Gastrocnemius medialis (tissue), 4 donors: ENCODE results near the gene PGP. TPM values are rescaled to one million over a fixed set of nuclear protein-coding genes. Genes with fewer than 3 reads are reported as not detected.

Experiments
- ATAC-seq, 2 donors: fragments of 150-250 bp; one replicate each; pipeline ENCODE4 v1.9.1; 2016
- DNase-seq, 2 donors: peaks; one replicate each; pipeline ENCODE4 v3.0.0-alpha.2; 2019
- H3K27ac ChIP-seq, 4 donors: fragments of 200-600 bp; sonication (generic); 1 replicate in 1 of 4; 2 replicates in 3 of 4; pipeline ENCODE4 v1.5.1; 2016 to 2018; ENCODE audit warnings: mild to moderate bottlenecking in 2 of 4, moderate library complexity in 1 of 4
- H3K27me3 ChIP-seq, 3 donors: fragments of 200-600 bp; sonication (generic) in 2 of 3; 1 replicate in 1 of 3; 2 replicates in 2 of 3; pipeline versions ENCODE4 v1.5.1 to v1.6.0; 2016 to 2019; ENCODE audit warnings: mild to moderate bottlenecking in 1 of 3, moderate library complexity in 1 of 3
- H3K36me3 ChIP-seq, 2 donors: fragments of 200-600 bp; sonication (generic) in 1 of 2; one replicate each; pipeline ENCODE4 v1.5.1; 2017 to 2018
- H3K4me1 ChIP-seq, 2 donors: fragments of 200-600 bp; sonication (generic) in 1 of 2; one replicate each; pipeline ENCODE4 v1.5.1; 2016 to 2017; ENCODE audit warnings: mild to moderate bottlenecking in 2 of 2
- H3K4me3 ChIP-seq, 4 donors: fragments of 200-600 bp; sonication (generic) in 3 of 4; 1 replicate in 1 of 4; 2 replicates in 3 of 4; pipeline ENCODE4 v1.5.1; 2016 to 2019; ENCODE audit warnings: mild to moderate bottlenecking in 2 of 4
- H3K9me3 ChIP-seq, 3 donors: fragments of 200-600 bp; sonication (generic) in 2 of 3; 1 replicate in 1 of 3; 2 replicates in 2 of 3; pipeline ENCODE4 v1.5.1; 2016 to 2019
- POLR2A ChIP-seq, 2 donors: fragments of 450-650 bp; IDR thresholded peaks; one replicate each; pipeline ENCODE4 v1.6.1; 2017; ENCODE audit warnings: antibody characterized with exemption in 2 of 2, mild to moderate bottlenecking in 2 of 2, moderate library complexity in 2 of 2
- in situ Hi-C, 4 donors: fragments of 200-750 bp; cut with MboI; loops; one replicate each; pipeline versions ENCODE4 v1.15.0 to v1.8.0; 2017; ENCODE audit warnings: low sequenced_read_pairs in 4 of 4
- intact Hi-C: fragments of 100-400 bp; cut with DNase I; formaldehyde crosslinking; loops from one replicate; pipeline ENCODE4 v1.15.1; 2023; ENCODE audit warnings: low total_unique reads
- total RNA-seq, 4 donors: library from RNA; depleted of rRNA; stranded (reverse); fragments of >200 nt; gene quantifications; one replicate each; pipeline versions ENCODE4 v1.1.0 to v1.2.3, GENCODE V29; 2016
- TF ChIP-seq, protein P1 (sequence below), 5 experiments: fragments of 450-650 bp in 3 of 5; fragments of 200-600 bp in 2 of 5; sonication (generic) in 2 of 5; IDR thresholded peaks in 4 of 5; conservative IDR thresholded peaks in 1 of 5; 1 replicate in 4 of 5; 2 replicates in 1 of 5; pipeline ENCODE4 v1.5.1; 2016 to 2019; ENCODE audit warnings: antibody characterized with exemption in 5 of 5, mild to moderate bottlenecking in 3 of 5, moderate library complexity in 3 of 5

The PGP gene
- total RNA-seq, 4 donors from 2014 or later, result 19.6 to 43.1 (median 25.6) TPM

DNA sequence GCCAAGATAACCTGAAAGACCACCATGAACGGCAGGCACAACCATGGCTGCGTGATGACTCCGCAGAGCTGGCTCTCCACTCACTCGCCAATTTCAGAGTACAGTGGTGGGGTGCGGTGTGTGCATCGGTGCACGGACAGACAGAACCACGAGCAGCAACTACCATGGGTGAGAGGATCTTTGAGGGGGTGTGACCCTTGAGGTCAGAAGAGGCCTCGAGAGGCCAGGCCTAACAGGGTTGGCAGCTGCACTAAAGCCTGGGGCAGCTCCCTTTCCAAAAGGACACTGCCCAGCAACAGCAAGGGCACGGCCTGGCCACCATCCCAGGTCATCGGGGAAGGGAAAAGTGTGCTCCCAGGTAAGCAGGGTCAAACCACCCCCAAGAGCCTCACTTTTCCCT lies 38.7 kb upstream of the PGP start:
- Histone ChIP-seq H3K4me3 (no peak overlapping the region), H3K27me3 (no peaks in the 10 kb centered on the region), H3K27ac (no peak overlapping the region), H3K4me1 (peaks cover 20 to 22% of the 10 kb centered on the region in 2 donors), H3K36me3 (peaks cover 0 to 57% of the 10 kb centered on the region in 2 donors), H3K9me3 (no peaks in the 10 kb centered on the region)
- intact Hi-C loops, result no loop called here
- DNase-seq, result no peak
- no peak for ATAC-seq
- in situ Hi-C loops, result no loop called here
- TF ChIP-seq POLR2A (IDR thresholded peaks at IDR 0.05), result no peak
- TF ChIP-seq, protein P1, sequence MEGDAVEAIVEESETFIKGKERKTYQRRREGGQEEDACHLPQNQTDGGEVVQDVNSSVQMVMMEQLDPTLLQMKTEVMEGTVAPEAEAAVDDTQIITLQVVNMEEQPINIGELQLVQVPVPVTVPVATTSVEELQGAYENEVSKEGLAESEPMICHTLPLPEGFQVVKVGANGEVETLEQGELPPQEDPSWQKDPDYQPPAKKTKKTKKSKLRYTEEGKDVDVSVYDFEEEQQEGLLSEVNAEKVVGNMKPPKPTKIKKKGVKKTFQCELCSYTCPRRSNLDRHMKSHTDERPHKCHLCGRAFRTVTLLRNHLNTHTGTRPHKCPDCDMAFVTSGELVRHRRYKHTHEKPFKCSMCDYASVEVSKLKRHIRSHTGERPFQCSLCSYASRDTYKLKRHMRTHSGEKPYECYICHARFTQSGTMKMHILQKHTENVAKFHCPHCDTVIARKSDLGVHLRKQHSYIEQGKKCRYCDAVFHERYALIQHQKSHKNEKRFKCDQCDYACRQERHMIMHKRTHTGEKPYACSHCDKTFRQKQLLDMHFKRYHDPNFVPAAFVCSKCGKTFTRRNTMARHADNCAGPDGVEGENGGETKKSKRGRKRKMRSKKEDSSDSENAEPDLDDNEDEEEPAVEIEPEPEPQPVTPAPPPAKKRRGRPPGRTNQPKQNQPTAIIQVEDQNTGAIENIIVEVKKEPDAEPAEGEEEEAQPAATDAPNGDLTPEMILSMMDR (IDR thresholded peaks at IDR 0.05 in 4 of 5, conservative IDR thresholded peaks at IDR 0.05 in 1 of 5), result no peak

DNA sequence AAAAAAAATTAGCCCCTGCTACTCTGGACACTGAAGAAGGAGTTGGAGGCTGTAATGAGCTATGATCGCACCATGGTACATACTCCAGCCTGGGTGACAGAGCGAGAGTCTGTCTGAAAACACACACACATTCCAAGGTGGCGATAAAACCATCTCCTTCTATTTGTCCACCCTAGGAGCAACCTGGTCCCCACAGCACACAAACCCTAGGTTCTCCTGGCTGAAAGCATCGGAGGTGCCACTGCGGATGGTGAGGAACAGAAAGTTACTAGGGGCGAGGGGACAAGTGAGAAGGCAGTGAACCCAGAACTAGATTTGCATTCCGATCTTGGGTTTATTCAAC lies 38.1 kb upstream of the PGP start:
- H3K27ac ChIP-seq, result peak overlapping the region in 1 of 4 donors; percentile 97
- peaks cover 0 to 52% of the 10 kb centered on the region in 2 donors for H3K36me3 ChIP-seq
- in situ Hi-C loops (no loop called here), intact Hi-C loops (no loop called here)
- no peak overlapping the region for H3K4me3 ChIP-seq
- ATAC-seq, result no peak
- TF ChIP-seq, protein P1 (IDR thresholded peaks at IDR 0.05 in 4 of 5, conservative IDR thresholded peaks at IDR 0.05 in 1 of 5), result no peak
- TF ChIP-seq POLR2A (IDR thresholded peaks at IDR 0.05), result no peak
- H3K9me3 ChIP-seq, result no peaks in the 10 kb centered on the region
- no peaks in the 10 kb centered on the region for H3K27me3 ChIP-seq
- peaks cover 20 to 22% of the 10 kb centered on the region in 2 donors for H3K4me1 ChIP-seq
- no peak for DNase-seq

DNA sequence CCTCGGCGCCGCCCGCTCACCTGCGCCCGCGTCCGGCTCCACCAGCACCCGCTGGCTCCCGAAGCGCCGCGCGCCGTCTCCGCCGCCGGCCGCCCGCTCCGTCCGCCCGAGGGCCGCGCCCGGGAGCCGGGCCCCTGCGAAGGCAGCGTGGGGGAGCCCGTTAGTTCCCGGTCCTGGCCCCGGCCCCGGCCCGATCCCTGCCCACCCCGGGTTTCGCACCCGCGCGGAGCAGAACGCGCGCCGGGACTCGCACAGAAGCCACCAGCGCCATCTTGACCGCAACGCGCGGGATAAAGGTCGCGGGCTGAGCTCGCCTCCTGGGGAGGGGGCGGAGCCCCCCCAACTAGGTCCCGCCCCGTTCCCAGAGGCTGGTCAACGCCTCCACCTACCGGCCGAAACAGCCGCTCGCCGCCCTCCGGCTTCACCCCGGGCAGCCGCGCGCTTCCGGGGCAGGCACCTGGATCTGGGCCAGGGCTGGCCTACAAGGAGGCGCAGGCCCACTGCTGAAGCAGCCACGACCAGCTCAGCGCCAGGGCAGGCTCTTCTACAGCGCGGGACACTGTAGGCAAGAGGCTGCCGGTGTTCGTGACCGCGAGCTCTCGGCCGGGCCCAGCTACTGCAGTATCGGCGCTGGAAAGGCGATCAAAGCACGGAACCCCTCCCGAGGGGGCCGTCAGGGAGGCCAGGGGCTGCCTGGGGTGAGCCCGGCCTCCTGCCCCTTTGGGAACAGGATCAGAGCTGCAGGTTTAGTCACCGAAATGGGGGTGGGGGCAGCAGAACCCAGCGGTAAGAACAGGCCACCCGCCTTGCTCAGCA lies 36.9 kb upstream of the PGP start, which contains the start of gene ECI1:
Gene ECI1 (minus strand): TSS at position 292 of the 816 bp plus-strand sequence. CDS start 21 bp downstream, at position 271.
- peaks cover 0 to 42% of the 10 kb centered on the region in 2 donors for H3K36me3 ChIP-seq

DNA sequence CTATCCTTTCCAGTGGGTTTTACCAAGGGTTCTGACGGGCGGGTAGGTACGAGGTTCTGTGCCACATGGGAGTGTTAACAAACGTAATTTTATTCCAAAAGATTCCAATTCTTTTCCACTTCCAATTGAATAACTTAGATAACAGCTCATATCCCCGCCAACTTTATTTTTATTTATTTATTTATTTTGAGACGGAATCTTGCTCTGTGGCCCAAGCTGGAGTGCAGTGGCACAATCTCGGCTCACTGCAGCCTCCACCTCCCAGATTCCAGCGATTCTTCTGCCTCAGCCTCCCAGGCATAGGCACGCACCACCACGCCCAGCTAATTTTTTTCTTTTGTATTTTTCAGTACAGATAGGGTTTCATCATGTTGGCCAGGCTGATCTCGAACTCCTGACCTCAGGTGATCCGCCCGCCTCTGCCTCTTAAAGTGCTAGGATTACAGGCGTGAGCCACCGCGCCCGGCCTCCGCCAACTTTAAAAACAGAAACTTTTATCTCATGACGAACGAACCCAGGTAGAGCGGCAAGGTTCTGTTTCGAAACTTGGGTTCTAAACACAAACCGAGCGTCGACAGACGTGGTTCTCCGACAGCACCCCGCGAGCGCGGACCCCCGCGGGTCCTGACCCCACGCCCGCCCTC lies 36.1 kb upstream of the PGP start:
- TF ChIP-seq POLR2A (IDR thresholded peaks at IDR 0.05), result no peak
- TF ChIP-seq, protein P1 (IDR thresholded peaks at IDR 0.05 in 4 of 5, conservative IDR thresholded peaks at IDR 0.05 in 1 of 5), result no peak
- Histone ChIP-seq H3K4me3 (peak overlapping the region; percentile 68 to 89 (median 70)), H3K27me3 (no peaks in the 10 kb centered on the region), H3K9me3 (no peaks in the 10 kb centered on the region), H3K4me1 (peaks cover 20 to 22% of the 10 kb centered on the region in 2 donors), H3K27ac (peak overlapping the region; percentile 86 to 97 (median 92)), H3K36me3 (peaks cover 0 to 42% of the 10 kb centered on the region in 2 donors)
- intact Hi-C loops, result loop anchor here (1.0 to 2.0 kb wide), 6 partner anchors 18 to 228 kb away; partner anchors contain the start of genes ABCA3, RNPS1 and TRAF7
- peak in 1 of 2 donors; percentile 66 for DNase-seq
- in situ Hi-C loops, result no loop called here
- ATAC-seq, result peak; percentile 38 to 46

More for the DNA sequence above, 36.9 kb upstream of the PGP start, which contains the start of gene ECI1:
- no peaks in the 10 kb centered on the region for H3K9me3 ChIP-seq
- in situ Hi-C loops, result no loop called here
- ATAC-seq, result peak; percentile 92 to 96
- peak within 1 kb of the TSS; percentile 68 to 89 (median 70) for H3K4me3 ChIP-seq
- H3K27me3 ChIP-seq, result no peaks in the 10 kb centered on the region
- peak within 1 kb of the TSS; percentile 86 to 97 (median 92) for H3K27ac ChIP-seq
- peaks cover 20 to 22% of the 10 kb centered on the region in 2 donors for H3K4me1 ChIP-seq
- DNase-seq, result peak; percentile 93 to 95
- TF ChIP-seq, protein P1 (IDR thresholded peaks at IDR 0.05 in 4 of 5, conservative IDR thresholded peaks at IDR 0.05 in 1 of 5), result peak; percentile 64 to 92 (median 87)
- peak; percentile 87 to 94 for TF ChIP-seq POLR2A (IDR thresholded peaks at IDR 0.05)
- intact Hi-C loops, result loop anchor here (1.0 to 2.0 kb wide), 6 partner anchors 17 to 229 kb away; partner anchors contain the start of genes ABCA3, RNPS1 and TRAF7
